K562 (cell line): Measurements from ENCODE around the gene FHIT. TPM values are rescaled to one million over a fixed set of nuclear protein-coding genes. Genes with fewer than 3 reads are reported as not detected.

ENCODE experiments used
- ATAC-seq: fragments of 200-7000 bp; cut with Tn5 transposase; 3 replicates; pipeline ENCODE4 v1.9.1; 2020; ENCODE audit warnings: moderate library complexity
- BruUV-seq: library from RNA; stranded (reverse); fragments of 400-500 nt; replicated peaks from 2 replicates; lab custom pipeline; 2021; lab: Mats Ljungman, UMichigan
- CTCF ChIA-PET: fragments of 300-600 bp; formaldehyde crosslinking; extraction: SDS; loops from one replicate; lab custom pipeline; 2021; ENCODE audit warnings: low intra/inter-chr PET ratio; lab: Yijun Ruan, JAX
- POLR2A ChIA-PET: fragments of 300-600, 350-650 bp; sonication (Branson Sonifier 250); formaldehyde crosslinking; extraction: SDS; loops from one replicate; lab custom pipeline; 2021; ENCODE audit warnings: antibody characterized with exemption, inconsistent platforms; lab: Yijun Ruan, JAX
- DNase-seq, 4 experiments: peaks; one replicate each; pipeline versions ENCODE4 v3.0.0 to v3.0.0-alpha.2; 2011 to 2018; ENCODE audit warnings: low spot score in 3 of 4, mixed read lengths in 3 of 4; ENCODE audit errors: extremely low read depth in 1 of 4
- FAIRE-seq: peaks from 2 replicates; lab custom pipeline; 2011; peaks lifted over from hg19 to GRCh38; lab: Jason Lieb, UNC
- H2AFZ ChIP-seq: 2 replicates; pipeline ENCODE4 v1.6.0; 2011; ENCODE audit warnings: low read depth, low read length, control low read depth, inconsistent platforms
- H3K27ac ChIP-seq: fragments of 200-600 bp; 3 replicates; pipeline ENCODE4 v1.8.0; 2011; ENCODE audit warnings: low read depth, mild to moderate bottlenecking, control low read depth, inconsistent platforms, low read length, moderate library complexity, mixed read lengths; ENCODE audit errors: extremely low read depth
- H3K27me3 ChIP-seq, 2 experiments: fragments of 300-600 bp in 1 of 2; 2 replicates in 1 of 2; 3 replicates in 1 of 2; pipeline versions ENCODE4 v1.6.0 to v1.8.0; 2011; ENCODE audit warnings: inconsistent platforms in 2 of 2, low read length in 2 of 2, mild to moderate bottlenecking in 1 of 2, mixed read lengths in 1 of 2, moderate library complexity in 1 of 2; ENCODE audit not compliant: control insufficient read depth in 2 of 2, insufficient read depth in 2 of 2
- H3K36me3 ChIP-seq: fragments of 300-600 bp; 3 replicates; pipeline ENCODE4 v1.8.0; 2011; ENCODE audit warnings: mild to moderate bottlenecking, low read length, inconsistent platforms; ENCODE audit not compliant: control insufficient read depth, insufficient read depth
- H3K4me1 ChIP-seq, 2 experiments: fragments of 200-600 bp in 1 of 2; replicated peaks in 1 of 2; 2 replicates in 1 of 2; 3 replicates in 1 of 2; pipeline versions ENCODE4 v1.5.1 to v1.8.0; 2011; ENCODE audit warnings: inconsistent platforms in 2 of 2, low read length in 2 of 2, mild to moderate bottlenecking in 1 of 2, mixed read lengths in 1 of 2, moderate library complexity in 1 of 2; ENCODE audit not compliant: control insufficient read depth in 2 of 2, insufficient read depth in 2 of 2
- H3K4me2 ChIP-seq: 2 replicates; pipeline ENCODE4 v1.6.1; 2011; ENCODE audit warnings: low read length, control low read depth, inconsistent platforms, mixed read lengths; ENCODE audit not compliant: insufficient read depth
- H3K4me3 ChIP-seq: fragments of 200-600 bp; sonication (generic), shearing (Covaris generic); 2 replicates; pipeline ENCODE4 v1.5.1; 2016; ENCODE audit warnings: control low read depth, inconsistent platforms
- H3K79me2 ChIP-seq: fragments of 200-600 bp; 3 replicates; pipeline ENCODE4 v1.8.0; 2011; ENCODE audit warnings: low read length, inconsistent platforms; ENCODE audit not compliant: control insufficient read depth, insufficient read depth
- H3K9ac ChIP-seq, 2 experiments: 2 replicates each; pipeline versions ENCODE4 v1.6.0 to v1.6.1; 2011; ENCODE audit warnings: low read depth in 2 of 2, low read length in 2 of 2, control low read depth in 1 of 2, inconsistent platforms in 1 of 2, mild to moderate bottlenecking in 1 of 2, mixed read lengths in 1 of 2; ENCODE audit not compliant: insufficient read depth in 1 of 2
- H3K9me1 ChIP-seq: one replicate; pipeline ENCODE4 v1.6.0; 2011; ENCODE audit warnings: inconsistent platforms, mild to moderate bottlenecking, low read length, moderate library complexity; ENCODE audit not compliant: control insufficient read depth, insufficient read depth
- H3K9me3 ChIP-seq: replicated peaks from 2 replicates; pipeline ENCODE4 v1.5.1; 2011; ENCODE audit warnings: low read depth, low read length, inconsistent platforms; ENCODE audit not compliant: control insufficient read depth, insufficient read depth
- H4K20me1 ChIP-seq: replicated peaks from 2 replicates; pipeline ENCODE4 v1.6.1; 2011; ENCODE audit warnings: low read length, inconsistent platforms, mixed read lengths; ENCODE audit not compliant: control insufficient read depth, insufficient read depth
- AFF4 ChIP-seq: sonication (generic); formaldehyde crosslinking; IDR thresholded peaks from 2 replicates; pipeline ENCODE4 v1.8.0; 2023; ENCODE audit warnings: mild to moderate bottlenecking, missing genetic modification reagents
- SPI1 ChIP-seq: IDR thresholded peaks from 2 replicates; pipeline ENCODE4 v1.6.1; 2011; ENCODE audit warnings: low read depth, low read length, control low read depth, borderline replicate concordance
- ZNF232 ChIP-seq: sonication (generic); formaldehyde crosslinking; IDR thresholded peaks from 2 replicates; pipeline ENCODE4 v1.8.0; 2022; ENCODE audit warnings: mild to moderate bottlenecking, missing genetic modification reagents
- ZNF75A ChIP-seq: fragments of 450-650 bp; formaldehyde crosslinking; IDR thresholded peaks from 2 replicates; pipeline ENCODE4 v1.4.0; 2020; ENCODE audit warnings: mild to moderate bottlenecking
- WGBS: fragments of 100-300 bp; shearing (Covaris generic); methylation state at CpG from one replicate; pipeline ENCODE4 v1.1.6; 2016; ENCODE audit warnings: low coverage, mixed read lengths; ENCODE audit not compliant: insufficient coverage; ENCODE audit errors: missing lambda C conversion rate; 5-methylcytosine and 5-hydroxymethylcytosine counted together
- in situ Hi-C: fragments of 300-500 bp; cut with MboI; formaldehyde crosslinking; loops from 4 replicates; pipeline ENCODE4 v1.15.0; 2018; ENCODE audit warnings: inconsistent platforms, mixed read lengths
- intact Hi-C: fragments of 100-400 bp; cut with micrococcal nuclease; formaldehyde crosslinking; loops from 2 replicates; pipeline ENCODE4 v1.14.2; 2022
- polyA plus RNA-seq, 8 experiments: library from polyadenylated mRNA; depleted of rRNA in 4 of 8; stranded (reverse) in 5 of 8; unstranded in 3 of 8; fragments of >200 nt; fragmentation: Nextera tagmentation in 2 of 8; fragmentation: Illumina TruSeq in 1 of 8; extraction: Ambion mirVana in 2 of 8; extraction: Trizol in 1 of 8; gene quantifications; 2 replicates each; pipeline versions ENCODE4 v1.2.1 to v1.2.3, GENCODE V29; 2011 to 2014; ENCODE audit warnings: inconsistent platforms in 1 of 8, missing spikeins in 1 of 8
- total RNA-seq, 7 experiments: library from RNA; depleted of rRNA in 6 of 7; stranded (reverse); fragments of >200 nt in 6 of 7; fragmentation: Illumina TruSeq in 2 of 7; extraction: Trizol in 2 of 7; gene quantifications; 2 replicates each; pipeline versions ENCODE4 v1.2.1 to v1.2.3, GENCODE V29; 2011 to 2021; ENCODE audit warnings: low replicate concordance in 1 of 7

The FHIT gene
- total and polyA plus RNA-seq, 9 of the 15 experiments (the other 6 are each of a cell fraction or from before 2014, with no cell fraction given), result 1.7 to 9.1 (median 4.3) TPM

- in situ Hi-C loops (no loop called here), intact Hi-C loops (no loop called here)
- WGBS, result 71% methylated on average over 4 of the region's 4 CpGs
- peaks cover 0 to 16% of the 10 kb centered on the region in 2 experiments; a peak in 3 of 5 replicates for H3K4me1 ChIP-seq
- no peaks in the 10 kb centered on the region for H3K27me3 ChIP-seq
- no peak overlapping the region for H2AFZ ChIP-seq
- no peaks in the 10 kb centered on the region for H3K36me3 ChIP-seq
- no peak overlapping the region for H3K27ac ChIP-seq
- H3K4me3 ChIP-seq, result no peak overlapping the region
- ATAC-seq (no peak), DNase-seq (no peak), FAIRE-seq (no peak)
- no TSS peak for BruUV-seq
- H3K4me2 ChIP-seq, result no peak overlapping the region
- H3K9me1 ChIP-seq, result no peaks in the 10 kb centered on the region
- ChIA-PET CTCF (no interaction called here), POLR2A (no interaction called here)
- TF ChIP-seq SPI1, result no peak
- no peak for TF ChIP-seq AFF4 (CRISPR knock-in tag)
- no peak for TF ChIP-seq ZNF75A (CRISPR knock-in tag)
- no peak for TF ChIP-seq ZNF232 (CRISPR knock-in tag)
- no peaks in the 10 kb centered on the region for H4K20me1 ChIP-seq
- H3K9ac ChIP-seq, result no peak overlapping the region
- no peaks in the 10 kb centered on the region for H3K9me3 ChIP-seq
- no peaks in the 10 kb centered on the region; the same call in 1 of the 3 replicates for H3K79me2 ChIP-seq
Measured at GRCh38 chr3:60220768-60221167, 1030.5 kb downstream of the FHIT start.
